HepG2 (cell line): ENCODE measurements around the gene TENT5A. TPM values are rescaled to one million over a fixed set of nuclear protein-coding genes. Genes with fewer than 3 reads are reported as not detected.

Experiments
- ATF7-NPFF ChIP-seq: sonication (generic); formaldehyde crosslinking; IDR thresholded peaks from 2 replicates; pipeline ENCODE4 v1.8.1; 2023; ENCODE audit warnings: mild to moderate bottlenecking, low read depth, missing genetic modification reagents, moderate library complexity
- ETV5 ChIP-seq: IDR thresholded peaks from 2 replicates; pipeline ENCODE4 v1.6.1; 2018; ENCODE audit warnings: missing biosample characterization, missing genetic modification reagents, inconsistent platforms, borderline replicate concordance
- FOXA1 ChIP-seq, 2 experiments: fragments of 450-650 bp in 1 of 2; sonication (generic) in 1 of 2; formaldehyde crosslinking in 1 of 2; IDR thresholded peaks; 2 replicates each; pipeline versions ENCODE4 v1.4.0 to v1.6.1; 2016 to 2020; ENCODE audit warnings: missing genetic modification reagents in 1 of 2
- FOXP1 ChIP-seq, 2 experiments: fragments of 450-650 bp in 1 of 2; IDR thresholded peaks; 2 replicates each; pipeline ENCODE4 v1.6.1; 2017 to 2018; ENCODE audit warnings: antibody characterized with exemption in 1 of 2
- GABPB1 ChIP-seq: IDR thresholded peaks from 2 replicates; pipeline ENCODE4 v1.6.1; 2016; ENCODE audit warnings: mild to moderate bottlenecking, missing genetic modification reagents, moderate library complexity, missing compliant biosample characterization
- MATR3 ChIP-seq: sonication (generic); formaldehyde crosslinking; IDR thresholded peaks from 2 replicates; pipeline ENCODE4 v1.4.0; 2020; ENCODE audit warnings: missing genetic modification reagents
- NCOR1 ChIP-seq: fragments of 200-600 bp; sonication (generic); IDR thresholded peaks from 2 replicates; pipeline ENCODE4 v1.7.0; 2017; ENCODE audit warnings: antibody characterized with exemption, low read length, borderline replicate concordance
- NFYB ChIP-seq: sonication (generic); formaldehyde crosslinking; IDR thresholded peaks from 2 replicates; pipeline ENCODE4 v1.4.0; 2020; ENCODE audit warnings: missing genetic modification reagents
- PAX8 ChIP-seq: sonication (generic); formaldehyde crosslinking; IDR thresholded peaks from 2 replicates; pipeline ENCODE4 v1.8.0; 2022; ENCODE audit warnings: mild to moderate bottlenecking, missing genetic modification reagents, borderline replicate concordance
- RXRB ChIP-seq: IDR thresholded peaks from 2 replicates; pipeline ENCODE4 v1.6.1; 2016; ENCODE audit warnings: borderline replicate concordance, missing genetic modification reagents, missing compliant biosample characterization
- STAT5B ChIP-seq: sonication (generic); formaldehyde crosslinking; IDR thresholded peaks from 2 replicates; pipeline ENCODE4 v1.4.0; 2020; ENCODE audit warnings: missing genetic modification reagents
- TBX3 ChIP-seq: fragments of 450-650 bp; IDR thresholded peaks from 2 replicates; pipeline ENCODE4 v1.6.1; 2017; ENCODE audit warnings: antibody characterized with exemption, mild to moderate bottlenecking, inconsistent platforms, borderline replicate concordance
- ZBTB21 ChIP-seq: sonication (generic); formaldehyde crosslinking; IDR thresholded peaks from 2 replicates; pipeline ENCODE4 v1.4.0; 2020; ENCODE audit warnings: missing genetic modification reagents
- ZC3H13 ChIP-seq: sonication (generic); formaldehyde crosslinking; IDR thresholded peaks from 2 replicates; pipeline ENCODE4 v1.8.1; 2023; ENCODE audit warnings: mild to moderate bottlenecking, missing genetic modification reagents, moderate library complexity
- ZFP41 ChIP-seq: sonication (generic); formaldehyde crosslinking; IDR thresholded peaks from 2 replicates; pipeline ENCODE4 v1.4.0; 2020; ENCODE audit warnings: mild to moderate bottlenecking, missing genetic modification reagents, borderline replicate concordance
- ZNF224 ChIP-seq: sonication (generic); formaldehyde crosslinking; IDR thresholded peaks from 2 replicates; pipeline ENCODE4 v1.5.0; 2020; ENCODE audit warnings: mild to moderate bottlenecking, missing genetic modification reagents
- ZNF562 ChIP-seq: sonication (generic); formaldehyde crosslinking; IDR thresholded peaks from 2 replicates; pipeline ENCODE4 v1.8.0; 2022; ENCODE audit warnings: missing genetic modification reagents, borderline replicate concordance
- polyA plus RNA-seq, 8 experiments: library from polyadenylated mRNA; depleted of rRNA in 3 of 8; stranded (reverse) in 7 of 8; unstranded in 1 of 8; fragments of >200 nt; fragmentation: Illumina TruSeq in 4 of 8; extraction: Trizol in 4 of 8; gene quantifications; 2 replicates each; pipeline versions ENCODE4 v1.2.1 to v1.2.3, GENCODE V29; 2011 to 2016; ENCODE audit warnings: low read depth in 4 of 8, missing spikeins in 1 of 8, mixed read lengths in 1 of 8; ENCODE audit not compliant: insufficient read depth in 1 of 8
- total RNA-seq, 5 experiments: library from RNA; depleted of rRNA; stranded (reverse); fragments of >200 nt; fragmentation: Illumina TruSeq; extraction: Trizol; gene quantifications; 2 replicates each; pipeline ENCODE4 v1.2.3, GENCODE V29; 2016; ENCODE audit warnings: low read depth in 1 of 5
- TF ChIP-seq, protein P1 (sequence below), 2 experiments: sonication (generic) in 1 of 2; formaldehyde crosslinking in 1 of 2; IDR thresholded peaks; 2 replicates each; pipeline versions ENCODE4 v1.4.0 to v1.6.1; 2016 to 2020; ENCODE audit warnings: borderline replicate concordance in 1 of 2, low read depth in 1 of 2, mild to moderate bottlenecking in 1 of 2, missing genetic modification reagents in 1 of 2
- TF ChIP-seq, protein P2 (sequence below): sonication (generic); formaldehyde crosslinking; IDR thresholded peaks from 2 replicates; pipeline ENCODE4 v1.5.1; 2020; ENCODE audit warnings: mild to moderate bottlenecking, missing genetic modification reagents, borderline replicate concordance
- TF ChIP-seq, protein P3 (sequence below): IDR thresholded peaks from 2 replicates; pipeline ENCODE4 v1.6.1; 2016; ENCODE audit warnings: low read depth, borderline replicate concordance
- TF ChIP-seq, protein P4 (sequence below): sonication (generic); formaldehyde crosslinking; IDR thresholded peaks from 2 replicates; pipeline ENCODE4 v1.5.0; 2020; ENCODE audit warnings: missing genetic modification reagents, mild to moderate bottlenecking, borderline replicate concordance
- TF ChIP-seq, protein P5 (sequence below): sonication (generic); formaldehyde crosslinking; IDR thresholded peaks from 2 replicates; pipeline ENCODE4 v1.8.1; 2023; ENCODE audit warnings: mild to moderate bottlenecking, missing genetic modification reagents, borderline replicate concordance

The TENT5A gene
- total and polyA plus RNA-seq, 2 of the 13 experiments (the other 11 are each of a cell fraction or from before 2014, with no cell fraction given), result 8.0 to 13.8 TPM

DNA sequence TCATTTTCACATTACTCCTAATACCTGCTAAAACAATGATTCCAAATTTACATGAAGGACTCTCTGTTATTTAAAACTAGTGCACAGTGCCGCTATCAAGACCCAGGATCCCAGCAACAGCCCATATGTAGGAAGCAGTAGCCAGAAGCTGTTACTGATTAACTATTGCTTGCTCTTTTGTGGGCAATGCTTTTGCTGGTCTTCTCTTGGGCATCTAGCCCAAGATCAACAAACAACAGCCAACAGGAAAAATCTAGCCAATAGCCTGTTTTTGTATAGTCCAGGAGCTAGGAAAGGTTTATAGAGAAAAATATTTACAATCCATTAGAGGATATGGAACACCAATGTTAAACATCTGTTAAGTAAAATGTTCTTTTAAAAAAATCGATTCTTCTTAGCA lies 22.1 kb upstream of the TENT5A start (continued):
- TF ChIP-seq, protein P1, sequence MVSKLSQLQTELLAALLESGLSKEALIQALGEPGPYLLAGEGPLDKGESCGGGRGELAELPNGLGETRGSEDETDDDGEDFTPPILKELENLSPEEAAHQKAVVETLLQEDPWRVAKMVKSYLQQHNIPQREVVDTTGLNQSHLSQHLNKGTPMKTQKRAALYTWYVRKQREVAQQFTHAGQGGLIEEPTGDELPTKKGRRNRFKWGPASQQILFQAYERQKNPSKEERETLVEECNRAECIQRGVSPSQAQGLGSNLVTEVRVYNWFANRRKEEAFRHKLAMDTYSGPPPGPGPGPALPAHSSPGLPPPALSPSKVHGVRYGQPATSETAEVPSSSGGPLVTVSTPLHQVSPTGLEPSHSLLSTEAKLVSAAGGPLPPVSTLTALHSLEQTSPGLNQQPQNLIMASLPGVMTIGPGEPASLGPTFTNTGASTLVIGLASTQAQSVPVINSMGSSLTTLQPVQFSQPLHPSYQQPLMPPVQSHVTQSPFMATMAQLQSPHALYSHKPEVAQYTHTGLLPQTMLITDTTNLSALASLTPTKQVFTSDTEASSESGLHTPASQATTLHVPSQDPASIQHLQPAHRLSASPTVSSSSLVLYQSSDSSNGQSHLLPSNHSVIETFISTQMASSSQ (IDR thresholded peaks at IDR 0.05; ENCODE audit: low read depth), result peak; percentile 95
- TF ChIP-seq, protein P1 (CRISPR knock-in tag; IDR thresholded peaks at IDR 0.05; ENCODE audit: borderline replicate concordance), result peak; percentile 94
- TF ChIP-seq, protein P2, sequence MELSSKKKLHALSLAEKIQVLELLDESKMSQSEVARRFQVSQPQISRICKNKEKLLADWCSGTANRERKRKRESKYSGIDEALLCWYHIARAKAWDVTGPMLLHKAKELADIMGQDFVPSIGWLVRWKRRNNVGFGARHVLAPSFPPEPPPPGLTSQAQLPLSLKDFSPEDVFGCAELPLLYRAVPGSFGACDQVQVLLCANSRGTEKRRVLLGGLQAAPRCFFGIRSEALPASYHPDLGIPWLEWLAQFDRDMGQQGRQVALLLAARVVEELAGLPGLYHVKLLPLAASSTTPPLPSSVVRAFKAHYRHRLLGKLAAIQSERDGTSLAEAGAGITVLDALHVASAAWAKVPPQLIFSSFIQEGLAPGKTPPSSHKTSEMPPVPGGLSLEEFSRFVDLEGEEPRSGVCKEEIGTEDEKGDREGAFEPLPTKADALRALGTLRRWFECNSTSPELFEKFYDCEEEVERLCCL, result no peak
- TF ChIP-seq FOXA1 (IDR thresholded peaks at IDR 0.05), result no peak
- TF ChIP-seq FOXA1 (CRISPR knock-in tag; IDR thresholded peaks at IDR 0.05), result no peak
- TF ChIP-seq ZFP41 (CRISPR knock-in tag), result no peak
- TF ChIP-seq ZNF562 (CRISPR knock-in tag), result no peak
- peak; percentile 41; the same call in 1 of the 2 replicates for TF ChIP-seq NFYB
- TF ChIP-seq, protein P3, sequence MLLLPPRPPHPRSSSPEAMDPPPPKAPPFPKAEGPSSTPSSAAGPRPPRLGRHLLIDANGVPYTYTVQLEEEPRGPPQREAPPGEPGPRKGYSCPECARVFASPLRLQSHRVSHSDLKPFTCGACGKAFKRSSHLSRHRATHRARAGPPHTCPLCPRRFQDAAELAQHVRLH, result no peak
- TF ChIP-seq, protein P4, sequence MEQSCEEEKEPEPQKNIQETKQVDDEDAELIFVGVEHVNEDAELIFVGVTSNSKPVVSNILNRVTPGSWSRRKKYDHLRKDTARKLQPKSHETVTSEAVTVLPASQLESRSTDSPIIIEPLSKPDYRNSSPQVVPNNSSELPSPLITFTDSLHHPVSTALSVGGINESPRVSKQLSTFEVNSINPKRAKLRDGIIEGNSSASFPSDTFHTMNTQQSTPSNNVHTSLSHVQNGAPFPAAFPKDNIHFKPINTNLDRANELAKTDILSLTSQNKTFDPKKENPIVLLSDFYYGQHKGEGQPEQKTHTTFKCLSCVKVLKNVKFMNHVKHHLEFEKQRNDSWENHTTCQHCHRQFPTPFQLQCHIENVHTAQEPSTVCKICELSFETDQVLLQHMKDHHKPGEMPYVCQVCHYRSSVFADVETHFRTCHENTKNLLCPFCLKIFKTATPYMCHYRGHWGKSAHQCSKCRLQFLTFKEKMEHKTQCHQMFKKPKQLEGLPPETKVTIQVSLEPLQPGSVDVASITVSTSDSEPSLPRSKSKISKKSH (CRISPR knock-in tag), result no peak
- no peak for TF ChIP-seq PAX8 (CRISPR knock-in tag)
- TF ChIP-seq ATF7-NPFF, result no peak
- no peak for TF ChIP-seq TBX3
- TF ChIP-seq NCOR1, result no peak
- TF ChIP-seq FOXP1 (IDR thresholded peaks at IDR 0.05), result no peak
- TF ChIP-seq FOXP1 (CRISPR knock-in tag; IDR thresholded peaks at IDR 0.05), result peak; percentile 81
- TF ChIP-seq ZNF224, result no peak
- TF ChIP-seq, protein P5, sequence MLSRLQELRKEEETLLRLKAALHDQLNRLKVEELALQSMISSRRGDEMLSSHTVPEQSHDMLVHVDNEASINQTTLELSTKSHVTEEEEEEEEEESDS (CRISPR knock-in tag), result no peak
- TF ChIP-seq RXRB (CRISPR knock-in tag), result peak; percentile 50; the same call in 1 of the 2 replicates
- no peak for TF ChIP-seq ETV5 (CRISPR knock-in tag)
- TF ChIP-seq MATR3 (CRISPR knock-in tag), result no peak
- no peak for TF ChIP-seq ZC3H13 (CRISPR knock-in tag)
- TF ChIP-seq GABPB1, result no peak
- no peak for TF ChIP-seq ZBTB21 (CRISPR knock-in tag)
- TF ChIP-seq STAT5B (CRISPR knock-in tag), result no peak
